GM19043 (cell line): ENCODE data around the gene C1orf105.
"Not testable (repeated sequence)": the region's sequence is repeated elsewhere in the genome, so short reads cannot be mapped to it uniquely, and the experiment has no call there.

Experiments used
- ATAC-seq: cut with Tn5 transposase; IDR thresholded peaks from one replicate; pipeline ENCODE4 v1.9.1; 2021; ENCODE audit warnings: low read depth; ENCODE audit not compliant: unreplicated experiment

C1orf105 gene

DNA sequence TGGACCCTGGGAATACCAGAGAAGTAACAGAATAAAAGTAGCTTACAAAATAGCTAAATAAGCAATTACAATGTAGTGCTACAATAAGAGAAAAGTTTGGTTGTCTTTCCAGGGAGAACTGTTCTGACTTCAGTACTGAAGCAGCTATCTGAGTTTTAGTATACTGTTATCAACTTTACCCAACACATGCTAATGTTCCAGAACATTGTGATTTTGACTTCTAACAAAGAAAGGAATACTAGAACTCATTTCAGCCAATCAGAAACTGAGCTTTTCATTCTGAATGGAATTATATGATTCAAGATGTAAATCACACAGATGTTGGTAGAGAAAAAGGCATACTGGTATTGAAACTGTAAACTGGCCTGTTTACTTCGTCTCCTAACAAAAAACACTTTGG, at the start of gene C1orf105:
TSS of gene C1orf105 (plus strand) at position 301 of the 400 bp plus-strand sequence. CDS start 201 bp downstream, outside the sequence.
- no peak for ATAC-seq

- ATAC-seq, result not testable (repeated sequence)
Measured at GRCh38 chr1:172371646-172372045, 48.8 kb upstream of the C1orf105 start.

- ATAC-seq, result no peak
Measured at GRCh38 chr1:172373864-172374263, 46.6 kb upstream of the C1orf105 start.

DNA sequence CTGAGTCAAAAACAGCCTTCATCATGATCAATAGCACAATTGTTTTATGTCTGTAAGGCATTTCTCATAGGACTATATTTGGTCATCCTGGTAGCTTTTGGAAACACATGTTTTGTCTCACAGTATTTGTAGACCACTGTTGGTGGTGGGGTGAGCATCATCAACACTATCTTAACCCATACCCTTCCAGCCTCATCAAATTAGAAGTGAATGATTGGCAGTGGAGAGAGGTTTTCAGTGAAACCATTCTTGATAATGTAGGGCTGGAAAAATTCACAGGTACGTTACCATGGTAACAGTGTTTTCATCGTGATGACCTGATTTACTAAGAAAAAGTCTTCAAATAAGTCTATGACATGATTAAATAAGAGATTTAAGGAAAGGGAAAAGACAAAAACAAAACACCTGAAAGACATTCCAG, 45.3 kb upstream of the C1orf105 start:
- no peak for ATAC-seq

- no peak for ATAC-seq
Measured at GRCh38 chr1:172376431-172376830, 44.1 kb upstream of the C1orf105 start.

DNA sequence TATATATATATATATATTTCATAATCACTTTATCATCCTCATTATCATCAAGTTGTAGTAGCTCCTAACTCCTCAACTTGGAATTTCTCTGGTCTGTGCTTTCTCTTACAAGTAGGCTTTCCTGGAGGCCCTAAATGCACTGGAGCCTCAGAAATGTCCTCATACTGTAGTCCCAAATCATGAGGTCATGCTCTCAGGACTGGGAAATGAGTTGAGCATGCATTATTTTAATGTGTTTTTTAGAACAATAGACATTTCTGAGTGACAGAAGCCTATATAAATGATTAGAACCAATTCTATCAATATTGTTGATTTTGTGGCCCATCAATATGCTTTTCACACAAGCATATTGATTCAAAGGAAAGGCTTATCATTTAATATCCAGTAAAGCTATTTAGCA, 42.9 kb upstream of the C1orf105 start:
- ATAC-seq, result no peak

DNA sequence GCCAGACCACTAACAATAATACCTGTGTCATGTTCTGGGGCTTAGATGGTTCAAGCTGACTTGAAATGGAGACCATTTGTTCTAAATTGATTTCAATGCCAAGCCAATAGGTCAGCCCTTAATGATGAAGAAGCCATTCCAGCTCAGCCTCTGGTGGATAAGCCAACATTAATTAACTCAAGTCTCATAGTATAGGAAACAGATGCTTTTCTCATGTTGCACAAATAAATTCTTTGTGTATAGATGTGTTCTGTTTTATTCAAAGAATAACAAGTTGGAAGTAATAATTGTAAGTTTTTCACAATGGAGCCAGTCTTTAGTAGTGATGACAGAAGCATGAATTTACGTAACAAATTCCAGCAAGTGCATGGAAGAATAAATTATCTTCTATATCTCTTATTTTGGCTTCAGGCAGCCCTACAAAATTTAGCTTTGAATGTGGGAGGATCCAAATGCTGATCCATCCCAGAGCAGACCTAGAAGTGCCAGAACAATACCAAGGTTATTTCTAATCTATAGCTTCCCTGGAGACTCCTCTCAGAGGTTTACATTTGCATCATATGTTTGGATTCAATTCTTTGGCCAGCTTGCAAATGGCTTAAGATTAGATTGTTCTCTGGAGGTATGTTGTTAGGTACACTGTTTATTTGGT, 42.2 kb upstream of the C1orf105 start:
- no peak for ATAC-seq

DNA sequence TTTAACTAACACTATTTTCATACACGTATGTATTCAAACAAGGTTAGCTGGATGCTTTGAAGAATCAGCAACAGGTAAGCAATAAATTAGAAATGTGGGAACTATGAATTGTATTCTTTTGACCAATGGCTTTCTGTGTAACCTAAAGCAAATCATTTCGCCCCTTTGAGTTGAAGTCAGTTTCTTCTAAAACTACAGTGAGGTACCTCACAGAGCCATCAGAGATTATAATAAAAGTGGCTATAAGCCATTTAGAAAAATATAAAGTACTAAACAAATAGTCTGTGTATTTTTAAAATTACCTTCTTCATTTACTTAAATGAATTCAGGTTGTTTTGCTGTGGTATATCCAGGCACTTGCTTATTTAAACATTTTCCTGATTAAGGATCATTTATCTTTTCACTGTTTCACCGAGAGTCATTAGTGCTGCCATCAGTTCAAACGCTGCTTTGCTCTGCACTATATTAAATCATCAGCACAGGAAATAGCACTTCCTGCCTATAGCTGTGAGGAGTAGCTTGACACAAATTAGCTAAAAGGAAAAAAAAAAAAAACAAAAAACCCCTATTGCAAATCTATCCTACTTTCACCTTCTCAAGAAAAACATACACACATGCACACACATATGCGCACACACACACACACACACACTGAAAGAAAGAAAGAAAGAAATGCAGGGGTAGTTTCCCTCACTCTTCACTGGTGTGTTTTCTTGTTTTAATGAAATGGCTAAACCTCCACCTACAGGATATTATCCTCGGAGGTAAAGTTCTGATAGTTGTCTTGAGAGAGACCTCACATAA, 39.8 kb upstream of the C1orf105 start:
- peak; percentile 92 for ATAC-seq

DNA sequence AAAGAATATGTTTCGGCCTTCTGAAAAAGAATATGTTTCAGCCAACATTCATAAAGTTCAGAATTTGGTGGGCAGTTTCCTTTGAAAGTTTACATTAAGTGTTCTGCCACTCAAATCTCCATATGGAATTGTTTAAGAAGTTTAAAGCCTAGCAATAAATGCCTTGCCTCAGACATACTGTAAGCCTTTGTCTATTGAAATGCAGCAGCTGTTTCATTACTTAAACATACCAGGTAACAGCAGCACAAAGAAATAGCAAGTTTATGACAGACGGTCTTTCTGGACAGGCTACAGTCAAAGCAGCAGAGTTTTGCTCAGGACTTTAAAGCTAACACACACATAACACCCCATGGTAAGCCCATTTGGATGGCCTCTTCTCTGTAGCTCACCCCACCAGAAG, 38.5 kb upstream of the C1orf105 start:
- ATAC-seq, result no peak

- no peak for ATAC-seq
Measured at GRCh38 chr1:172382406-172382805, 38.1 kb upstream of the C1orf105 start.

GRCh38 chr1:172382990-172383389, 37.5 kb upstream of the C1orf105 start:
- ATAC-seq, result no peak

- ATAC-seq, result no peak
Measured at GRCh38 chr1:172383536-172383935, 36.9 kb upstream of the C1orf105 start.

DNA sequence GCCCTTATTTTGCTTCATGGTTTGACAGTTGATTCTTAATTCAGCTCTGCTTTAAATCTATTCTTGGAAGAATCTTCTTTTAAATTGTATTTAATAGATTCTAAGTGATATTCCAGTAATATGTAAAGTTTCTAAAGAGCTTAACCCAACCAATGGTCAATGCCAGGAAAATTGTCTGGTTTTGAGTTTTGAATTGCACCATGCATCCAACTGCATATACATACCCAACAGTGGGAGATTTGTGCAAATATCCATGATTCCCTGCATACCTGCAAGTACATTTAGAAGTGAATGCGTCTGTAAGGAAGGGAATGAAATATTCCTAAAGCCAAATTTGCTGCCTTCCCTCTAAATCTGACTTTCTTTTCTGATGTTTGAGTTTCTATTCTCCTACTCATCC, 35.8 kb upstream of the C1orf105 start:
- ATAC-seq, result no peak

- no peak for ATAC-seq
Measured at GRCh38 chr1:172386046-172386445, 34.4 kb upstream of the C1orf105 start.

DNA sequence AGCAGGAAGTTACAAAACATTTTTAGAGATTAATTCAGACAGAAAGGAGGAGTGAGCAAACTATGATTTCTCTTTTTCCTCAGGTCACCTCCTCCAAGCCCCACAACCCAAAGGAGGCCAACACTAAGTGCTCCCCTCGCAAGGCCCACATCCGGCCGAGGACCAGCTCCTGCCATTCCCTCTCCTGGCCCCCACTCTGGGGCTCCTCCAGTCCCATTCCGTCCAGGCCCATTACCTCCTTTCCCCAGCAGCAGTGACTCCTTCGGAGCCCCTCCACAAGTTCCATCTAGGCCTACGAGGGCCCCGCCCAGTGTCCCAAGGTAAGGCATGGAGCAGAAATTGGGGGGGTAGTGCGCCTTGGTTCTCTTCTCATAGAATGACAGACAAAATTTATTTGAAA, 32.0 kb upstream of the C1orf105 start:
- no peak for ATAC-seq

GRCh38 chr1:172390301-172390682, 30.2 kb upstream of the C1orf105 start:
- peak; percentile 14 for ATAC-seq

DNA sequence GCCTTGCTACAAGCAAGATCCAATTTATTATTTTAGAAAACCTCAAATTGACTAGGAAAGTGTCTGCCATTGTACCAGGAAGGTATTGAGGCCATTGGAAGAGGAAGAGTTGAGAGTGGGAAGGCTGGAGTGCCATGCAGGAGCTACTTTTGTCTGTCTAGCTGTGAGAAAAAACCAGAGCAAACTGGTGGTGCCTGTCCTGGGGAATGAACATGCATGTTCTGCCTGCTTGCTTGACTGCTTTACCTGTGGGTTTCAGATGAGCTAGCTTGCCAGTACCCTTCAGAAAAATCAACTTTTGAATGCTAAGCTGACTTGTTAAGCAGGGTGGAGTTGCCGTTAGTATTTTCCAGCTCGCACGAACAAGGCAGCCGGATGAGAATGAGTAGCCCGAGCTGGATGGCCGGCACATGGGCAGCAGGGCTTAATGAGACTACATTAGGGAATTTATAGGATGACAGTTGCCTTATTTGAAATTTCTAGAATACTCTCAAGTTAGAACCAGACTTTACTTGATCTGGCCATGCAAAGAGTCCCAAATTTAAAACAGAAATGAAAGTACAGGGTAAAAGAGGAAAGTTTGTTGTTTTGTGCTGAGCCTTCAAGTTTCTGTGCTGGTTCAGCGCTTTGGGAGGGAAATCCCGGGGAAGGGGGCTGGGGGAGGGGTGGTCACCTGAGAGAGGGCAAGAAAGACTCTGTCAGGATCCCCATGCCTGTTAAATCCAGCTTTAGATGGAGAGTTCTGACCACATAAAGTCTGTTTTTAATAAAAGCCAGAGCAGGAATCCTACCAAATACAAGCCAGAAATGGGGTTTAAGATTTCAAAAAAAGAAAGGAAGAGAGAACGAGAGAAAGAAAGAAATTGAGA, 29.6 kb upstream of the C1orf105 start:
- ATAC-seq, result peak; percentile 64

- ATAC-seq, result no peak
Measured at GRCh38 chr1:172391976-172392375, 28.5 kb upstream of the C1orf105 start.

- no peak for ATAC-seq
Measured at GRCh38 chr1:172393354-172393753, 27.1 kb upstream of the C1orf105 start.

- peak; percentile 73 for ATAC-seq
Measured at GRCh38 chr1:172394141-172394751, 26.2 kb upstream of the C1orf105 start.

- ATAC-seq, result no peak
Measured at GRCh38 chr1:172394811-172395210, 25.7 kb upstream of the C1orf105 start.
